ENCODE results near the gene SCNN1B. TPM values are rescaled to one million over a fixed set of nuclear protein-coding genes. Genes with fewer than 3 reads are reported as not detected.

The SCNN1B gene
- total RNA-seq, 3 donors from 2014 or later = 3.0 to 18.0 (median 18.0) TPM

DNA sequence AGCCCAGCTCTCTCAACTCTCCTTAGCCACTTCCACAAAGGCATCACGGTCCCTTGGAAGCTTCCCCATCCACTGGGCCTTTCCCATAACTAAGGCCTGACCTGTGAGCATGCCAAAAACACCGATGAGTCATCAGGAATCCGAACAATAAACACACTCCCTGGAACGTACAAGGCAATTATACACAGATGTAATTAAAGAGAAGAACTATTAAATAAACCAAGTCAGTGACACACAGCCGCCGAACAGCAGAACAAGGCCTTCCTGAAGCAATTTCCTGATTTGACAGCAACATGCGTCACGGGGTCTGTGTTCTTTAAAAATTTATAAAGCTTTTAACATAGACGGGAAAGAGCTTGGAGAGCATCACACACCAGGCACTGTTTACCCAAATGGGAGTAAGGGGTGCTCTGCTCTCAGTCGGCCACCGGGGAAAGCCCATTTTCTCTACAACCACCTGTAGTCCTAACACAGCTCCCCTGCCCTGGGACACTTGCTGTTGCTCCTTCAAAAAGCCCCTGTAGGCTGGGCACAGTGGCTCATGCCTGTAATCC is 121.5 kb downstream of the SCNN1B start:
- peak; percentile 83 to 95 for DNase-seq (ENCODE audit: low spot score in 2 of 2)
- Histone ChIP-seq H3K4me1 (peaks cover 9 to 10% of the 10 kb centered on the region in 2 donors), H3K27ac (peak overlapping the region; percentile 98), H3K4me3 (no peak overlapping the region), H3K36me3 (no peaks in the 10 kb centered on the region), H3K27me3 (no peaks in the 10 kb centered on the region), H3K9me3 (no peaks in the 10 kb centered on the region)
- intact Hi-C loops (cut with DNase I; ENCODE audit: low total_unique reads) = loop anchor here (10.0 kb wide), 1 partner anchor 109 kb away; no protein-coding TSS in a partner anchor
- peak; percentile 69 to 84 (median 76) for TF ChIP-seq POLR2AphosphoS5 (IDR thresholded peaks at IDR 0.05)
- TF ChIP-seq, protein P1, sequence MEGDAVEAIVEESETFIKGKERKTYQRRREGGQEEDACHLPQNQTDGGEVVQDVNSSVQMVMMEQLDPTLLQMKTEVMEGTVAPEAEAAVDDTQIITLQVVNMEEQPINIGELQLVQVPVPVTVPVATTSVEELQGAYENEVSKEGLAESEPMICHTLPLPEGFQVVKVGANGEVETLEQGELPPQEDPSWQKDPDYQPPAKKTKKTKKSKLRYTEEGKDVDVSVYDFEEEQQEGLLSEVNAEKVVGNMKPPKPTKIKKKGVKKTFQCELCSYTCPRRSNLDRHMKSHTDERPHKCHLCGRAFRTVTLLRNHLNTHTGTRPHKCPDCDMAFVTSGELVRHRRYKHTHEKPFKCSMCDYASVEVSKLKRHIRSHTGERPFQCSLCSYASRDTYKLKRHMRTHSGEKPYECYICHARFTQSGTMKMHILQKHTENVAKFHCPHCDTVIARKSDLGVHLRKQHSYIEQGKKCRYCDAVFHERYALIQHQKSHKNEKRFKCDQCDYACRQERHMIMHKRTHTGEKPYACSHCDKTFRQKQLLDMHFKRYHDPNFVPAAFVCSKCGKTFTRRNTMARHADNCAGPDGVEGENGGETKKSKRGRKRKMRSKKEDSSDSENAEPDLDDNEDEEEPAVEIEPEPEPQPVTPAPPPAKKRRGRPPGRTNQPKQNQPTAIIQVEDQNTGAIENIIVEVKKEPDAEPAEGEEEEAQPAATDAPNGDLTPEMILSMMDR (IDR thresholded peaks at IDR 0.05) = no peak
- TF ChIP-seq POLR2A (IDR thresholded peaks at IDR 0.05) = no peak

DNA sequence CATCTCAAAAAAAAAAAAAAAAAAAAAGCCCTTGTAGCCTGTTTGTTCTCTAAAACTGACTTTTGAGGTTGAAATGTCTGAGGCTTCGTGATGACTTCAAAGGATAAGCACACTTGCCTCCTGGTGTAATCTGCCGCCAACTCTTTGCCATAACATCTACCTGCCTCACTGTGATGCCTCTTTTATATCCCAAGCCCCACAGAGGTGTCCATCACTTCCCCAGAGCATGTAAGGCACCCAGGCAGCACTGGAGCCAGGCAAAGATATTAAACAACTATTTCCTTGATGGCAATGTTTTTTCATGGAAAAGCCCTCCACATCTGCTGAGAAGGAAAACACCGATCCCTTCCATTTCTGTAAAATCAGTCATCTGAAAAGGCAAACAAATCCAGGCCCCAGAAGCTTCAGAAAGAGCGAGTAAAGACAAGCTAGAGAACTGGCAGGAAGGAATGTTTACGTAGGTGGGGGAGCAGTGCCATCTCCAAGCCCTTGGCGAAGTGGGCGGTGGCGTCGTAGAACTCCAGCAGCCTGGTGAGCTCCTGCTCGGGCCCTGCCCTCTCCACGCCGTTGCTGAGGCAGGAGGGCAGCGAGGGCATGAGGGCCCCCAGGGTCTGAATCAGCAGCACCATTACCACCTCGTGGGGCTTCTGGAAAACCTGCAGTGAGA is 122.3 kb downstream of the SCNN1B start:
- TF ChIP-seq POLR2AphosphoS5 (IDR thresholded peaks at IDR 0.05) (peak in 1 of 3 donors; percentile 44), POLR2A (IDR thresholded peaks at IDR 0.05) (no peak)
- no peaks in the 10 kb centered on the region for H3K27me3 ChIP-seq
- intact Hi-C loops (cut with DNase I; ENCODE audit: low total_unique reads) = loop anchor here (10.0 kb wide), 1 partner anchor 110 kb away; no protein-coding TSS in a partner anchor
- peaks cover 9 to 10% of the 10 kb centered on the region in 2 donors for H3K4me1 ChIP-seq
- peak overlapping the region; percentile 98 for H3K27ac ChIP-seq
- no peaks in the 10 kb centered on the region for H3K36me3 ChIP-seq
- H3K4me3 ChIP-seq = no peak overlapping the region
- DNase-seq (ENCODE audit: low spot score in 2 of 2) = peak; percentile 85 to 90
- no peaks in the 10 kb centered on the region for H3K9me3 ChIP-seq

DNA sequence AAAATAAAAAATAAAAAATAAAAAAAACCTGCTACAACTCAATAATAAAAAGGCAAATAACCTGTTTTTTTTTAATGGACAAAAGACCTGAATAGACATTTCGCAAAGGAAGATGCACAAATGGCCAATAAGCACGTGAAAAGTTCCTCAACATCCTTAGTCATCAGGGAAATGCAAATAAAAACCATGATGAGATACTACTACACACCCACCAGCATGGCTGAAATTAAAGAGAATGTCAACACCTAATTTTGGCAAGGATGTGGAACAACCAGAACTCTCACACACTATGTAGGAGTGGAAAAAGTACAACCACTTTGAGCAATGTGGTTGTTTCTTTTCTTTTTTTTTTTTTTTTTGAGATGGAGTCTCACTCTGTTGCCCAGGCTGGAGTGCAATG is 126.2 kb downstream of the SCNN1B start:
- H3K4me3 ChIP-seq = no peak overlapping the region

More for the DNA sequence above, 126.2 kb downstream of the SCNN1B start:
- H3K27me3 ChIP-seq = no peaks in the 10 kb centered on the region
- DNase-seq (ENCODE audit: low spot score in 2 of 2) = no peak
- H3K4me1 ChIP-seq = peaks cover 9 to 10% of the 10 kb centered on the region in 2 donors
- no peaks in the 10 kb centered on the region for H3K9me3 ChIP-seq
- H3K27ac ChIP-seq = no peak overlapping the region
- no peaks in the 10 kb centered on the region for H3K36me3 ChIP-seq
- intact Hi-C loops (cut with DNase I; ENCODE audit: low total_unique reads) = loop anchor here (10.0 kb wide), 1 partner anchor 114 kb away; no protein-coding TSS in a partner anchor
- TF ChIP-seq, protein P1 (IDR thresholded peaks at IDR 0.05) = no peak
- TF ChIP-seq POLR2A (IDR thresholded peaks at IDR 0.05) (no peak), POLR2AphosphoS5 (IDR thresholded peaks at IDR 0.05) (no peak)

Other genes starting within 250 kb of the SCNN1B start
- 10 to 100 TPM in 2 of 3 donors, 1 to 10 TPM in 1; 6.7 to 40.7 (median 21.0) TPM for gene USP31, start 152.8 kb upstream of the SCNN1B start, total RNA-seq
- 1 to 10 TPM in 2 of 3 donors, not detected in 1; 2.0 to 8.8 TPM for gene SCNN1G, start 119.6 kb upstream of the SCNN1B start, total RNA-seq
- 10 to 100 TPM; 12.8 to 31.6 (median 29.2) TPM for gene COG7, start 150.9 kb downstream of the SCNN1B start, total RNA-seq
- 10 to 100 TPM; 42.9 to 72.0 (median 61.9) TPM for gene GGA2, start 208.2 kb downstream of the SCNN1B start, total RNA-seq

All from breast epithelium (tissue), 4 donors.